Lower lobe of right lung (tissue), 2 donors: ENCODE measurements around the gene GTPBP6. TPM values are rescaled to one million over a fixed set of nuclear protein-coding genes. Genes with fewer than 3 reads are reported as not detected.
"Not testable (repeated sequence)": the region's sequence is repeated elsewhere in the genome, so short reads cannot be mapped to it uniquely, and the experiment has no call there.

Experiments used
- ATAC-seq, 2 donors: fragments of 200-7000 bp; cut with Tn5 transposase; one replicate each; pipeline ENCODE4 v1.9.1; 2020 to 2022; ENCODE audit warnings: mild to moderate bottlenecking in 2 of 2, moderate library complexity in 2 of 2
- DNase-seq: peaks from one replicate; pipeline ENCODE4 v3.0.0-alpha.2; 2020
- H3K27ac ChIP-seq: fragments of 200-600 bp; one replicate; pipeline ENCODE4 v1.8.0; 2022
- H3K27me3 ChIP-seq: fragments of 200-600 bp; one replicate; pipeline ENCODE4 v1.8.0; 2022; ENCODE audit warnings: low read depth
- H3K36me3 ChIP-seq: fragments of 200-600 bp; one replicate; pipeline ENCODE4 v1.8.0; 2022; ENCODE audit warnings: mild to moderate bottlenecking
- H3K4me1 ChIP-seq: fragments of 200-600 bp; one replicate; pipeline ENCODE4 v1.8.0; 2022
- H3K4me3 ChIP-seq: fragments of 200-600 bp; one replicate; pipeline ENCODE4 v1.8.0; 2022; ENCODE audit warnings: mild to moderate bottlenecking
- H3K9me3 ChIP-seq: fragments of 200-600 bp; one replicate; pipeline ENCODE4 v1.8.0; 2022
- CTCF ChIP-seq: fragments of 200-600 bp; IDR thresholded peaks from one replicate; pipeline ENCODE4 v1.8.0; 2022; ENCODE audit warnings: antibody characterized with exemption, mild to moderate bottlenecking
- intact Hi-C: fragments of 100-400 bp; cut with DNase I; formaldehyde crosslinking; loops from one replicate; pipeline ENCODE4 v1.11.0; 2022
- total RNA-seq: library from RNA; stranded (reverse); fragmentation: NEBNext Ultra II Directional; extraction: Animal tissue kit (Norgen Biotek cat#: 25700); gene quantifications from one replicate; pipeline ENCODE4 v1.2.1, GENCODE V29; 2021
- donor health status: DM: no; HTN: yes; CAD: no; lungs with severe emphysema.

GTPBP6 gene
- total RNA-seq, 1 donor from 2014 or later, result 47.1 TPM

DNA sequence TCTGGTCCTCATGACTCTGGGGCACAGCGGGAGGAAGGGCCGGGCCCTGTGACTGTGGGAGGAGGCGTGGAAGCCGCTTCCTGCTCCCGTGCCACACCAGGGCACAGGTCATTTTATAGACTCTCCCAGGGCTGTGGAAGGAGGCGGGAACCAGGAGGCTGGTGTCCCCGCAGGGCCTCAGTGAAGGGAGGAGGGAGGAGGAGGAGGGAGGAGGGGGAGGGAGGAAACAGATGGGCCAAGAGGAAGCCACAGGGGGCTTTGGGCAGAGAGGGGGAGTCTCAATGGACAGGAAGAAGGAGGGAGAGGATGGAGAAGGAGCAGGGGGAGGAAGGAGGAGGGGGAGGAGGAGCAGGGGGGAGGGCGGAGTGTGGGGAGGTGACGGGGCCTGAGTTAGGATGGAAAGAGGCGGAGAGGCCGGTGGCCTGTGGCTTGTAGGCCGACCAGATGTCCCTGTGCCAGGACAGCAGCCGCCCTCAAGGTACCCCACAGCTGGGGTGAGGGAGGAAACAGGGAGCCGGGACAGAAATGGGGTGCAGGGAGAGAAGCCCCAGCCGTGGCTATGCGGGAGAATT is 43.6 kb downstream of the GTPBP6 start:
- TF ChIP-seq CTCF, result no peak
- ATAC-seq, result peak; percentile 44 to 78
- H3K9me3 ChIP-seq, result no peaks in the 10 kb centered on the region
- DNase-seq, result peak; percentile 83
- H3K4me1 ChIP-seq, result peaks cover 18% of the 10 kb centered on the region
- H3K4me3 ChIP-seq, result peak overlapping the region; percentile 79
- H3K36me3 ChIP-seq, result no peaks in the 10 kb centered on the region
- no peaks in the 10 kb centered on the region for H3K27me3 ChIP-seq
- intact Hi-C loops, result no loop called here
- H3K27ac ChIP-seq, result peak overlapping the region; percentile 67

DNA sequence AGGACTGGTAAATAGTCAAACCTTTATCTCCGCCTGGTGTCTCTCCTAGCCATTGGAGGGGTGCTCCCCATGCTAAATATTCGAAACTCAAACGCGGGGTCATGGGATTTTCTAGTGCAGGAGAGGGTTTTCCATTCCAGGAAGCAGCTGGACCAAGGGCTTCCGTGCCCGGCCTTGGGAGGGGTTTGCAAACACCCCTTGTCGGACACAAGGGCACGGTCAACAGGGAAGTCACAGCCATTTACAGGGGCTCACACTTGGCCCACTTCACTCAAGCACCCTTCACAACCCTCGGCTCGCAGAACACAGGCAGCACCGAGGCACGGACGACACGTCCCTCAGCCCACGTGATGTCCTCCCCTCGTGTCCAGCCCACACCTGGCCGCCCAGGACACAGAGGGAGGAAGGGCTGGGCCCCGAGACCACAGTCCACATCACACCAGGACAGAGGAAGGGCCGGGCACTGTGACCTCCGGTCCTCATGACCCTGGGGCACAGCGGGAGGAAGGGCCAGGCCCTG is 47.7 kb downstream of the GTPBP6 start:
- ATAC-seq, result peak; percentile 86 to 91
- Histone ChIP-seq H3K9me3 (no peaks in the 10 kb centered on the region), H3K27me3 (no peaks in the 10 kb centered on the region), H3K36me3 (no peaks in the 10 kb centered on the region), H3K27ac (peak overlapping the region; percentile 31), H3K4me3 (no peak overlapping the region), H3K4me1 (peaks cover 8% of the 10 kb centered on the region)
- no peak for TF ChIP-seq CTCF
- intact Hi-C loops, result no loop called here
- DNase-seq, result peak; percentile 85

- no peak overlapping the region for H3K4me3 ChIP-seq
- H3K9me3 ChIP-seq, result no peaks in the 10 kb centered on the region
- H3K27ac ChIP-seq, result no peak overlapping the region
- DNase-seq (peak; percentile 44), ATAC-seq (no peak)
- peaks cover 6% of the 10 kb centered on the region for H3K4me1 ChIP-seq
- H3K36me3 ChIP-seq, result no peaks in the 10 kb centered on the region
- intact Hi-C loops, result no loop called here
- H3K27me3 ChIP-seq, result no peaks in the 10 kb centered on the region
- no peak for TF ChIP-seq CTCF
Measured at GRCh38 chrX:267771-268261, 50.8 kb downstream of the GTPBP6 start.

- ATAC-seq (peak; percentile 45 to 46), DNase-seq (no peak)
- no peak overlapping the region for H3K4me3 ChIP-seq
- no peak for TF ChIP-seq CTCF
- no peaks in the 10 kb centered on the region for H3K9me3 ChIP-seq
- H3K27me3 ChIP-seq, result no peaks in the 10 kb centered on the region
- H3K27ac ChIP-seq, result peak overlapping the region; percentile 32
- peaks cover 19% of the 10 kb centered on the region for H3K4me1 ChIP-seq
- no peaks in the 10 kb centered on the region for H3K36me3 ChIP-seq
- intact Hi-C loops, result no loop called here
Measured at GRCh38 chrX:265502-265901, 53.1 kb downstream of the GTPBP6 start.

GRCh38 chrX:264634-265455 is 53.8 kb downstream of the GTPBP6 start:
- H3K36me3 ChIP-seq, result no peaks in the 10 kb centered on the region
- H3K9me3 ChIP-seq, result no peaks in the 10 kb centered on the region
- peak; percentile 81 to 86 for ATAC-seq
- no peaks in the 10 kb centered on the region for H3K27me3 ChIP-seq
- peak overlapping the region; percentile 32 for H3K27ac ChIP-seq
- intact Hi-C loops, result no loop called here
- no peak for TF ChIP-seq CTCF
- DNase-seq, result peak; percentile 35
- peaks cover 19% of the 10 kb centered on the region for H3K4me1 ChIP-seq
- no peak overlapping the region for H3K4me3 ChIP-seq

DNA sequence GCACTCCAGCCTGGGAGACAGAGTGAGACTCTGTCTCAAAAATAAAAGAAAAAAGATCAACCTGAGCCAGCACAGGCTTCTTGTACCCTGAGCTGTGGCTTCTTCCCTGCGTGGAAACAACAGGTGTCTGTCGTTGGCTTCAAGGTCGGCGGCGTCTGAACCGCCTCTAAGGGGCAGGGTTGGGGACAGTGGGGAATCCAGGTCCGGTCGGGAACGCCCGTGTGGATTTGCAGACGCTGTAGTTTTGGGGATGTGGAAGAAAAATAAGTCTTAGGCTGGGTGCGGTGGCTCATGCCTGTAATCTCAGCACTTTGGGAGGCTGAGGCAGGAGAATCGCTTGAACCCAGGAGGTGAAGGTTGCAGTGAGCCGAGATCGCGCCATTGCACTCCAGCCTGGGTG is 54.6 kb downstream of the GTPBP6 start:
- H3K27me3 ChIP-seq, ATAC-seq, intact Hi-C loops, H3K27ac ChIP-seq, H3K36me3 ChIP-seq, H3K4me3 ChIP-seq, H3K9me3 ChIP-seq: not testable (repeated sequence)
- peak; percentile 40 for DNase-seq
- H3K4me1 ChIP-seq, result peaks cover 19% of the 10 kb centered on the region
